GM10266 (cell line): ENCODE results near the gene LRRTM3.

Experiments used
- DNase-seq: peaks from one replicate; pipeline ENCODE4 v3.0.0; 2012; ENCODE audit errors: extremely low spot score
- TF ChIP-seq, protein P1 (sequence below): IDR thresholded peaks from 2 replicates; pipeline ENCODE4 v1.5.1; 2012; ENCODE audit warnings: mild to moderate bottlenecking, low read depth; ENCODE audit not compliant: control insufficient read depth, insufficient read depth; ENCODE audit errors: missing control alignments

LRRTM3 gene

DNA sequence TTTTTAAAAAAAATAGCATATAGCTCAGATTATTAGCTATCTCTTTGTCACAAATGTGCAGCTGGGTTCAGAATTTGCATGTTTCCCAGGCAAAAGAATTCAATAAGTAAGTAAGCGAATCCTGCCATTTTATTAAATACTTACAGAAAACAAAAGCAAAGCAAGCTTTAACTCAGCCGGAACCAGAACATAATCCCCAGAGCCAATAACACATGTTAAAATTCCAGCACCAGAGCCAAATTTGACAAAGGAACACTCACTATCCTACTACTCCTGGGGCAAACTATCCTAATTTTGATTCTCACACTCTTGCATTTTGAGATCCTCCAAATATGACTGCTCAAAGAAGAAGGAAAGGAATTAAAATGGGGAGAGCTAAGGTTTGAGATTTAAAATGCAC lies 32.6 kb downstream of the LRRTM3 start:
- TF ChIP-seq, protein P1, sequence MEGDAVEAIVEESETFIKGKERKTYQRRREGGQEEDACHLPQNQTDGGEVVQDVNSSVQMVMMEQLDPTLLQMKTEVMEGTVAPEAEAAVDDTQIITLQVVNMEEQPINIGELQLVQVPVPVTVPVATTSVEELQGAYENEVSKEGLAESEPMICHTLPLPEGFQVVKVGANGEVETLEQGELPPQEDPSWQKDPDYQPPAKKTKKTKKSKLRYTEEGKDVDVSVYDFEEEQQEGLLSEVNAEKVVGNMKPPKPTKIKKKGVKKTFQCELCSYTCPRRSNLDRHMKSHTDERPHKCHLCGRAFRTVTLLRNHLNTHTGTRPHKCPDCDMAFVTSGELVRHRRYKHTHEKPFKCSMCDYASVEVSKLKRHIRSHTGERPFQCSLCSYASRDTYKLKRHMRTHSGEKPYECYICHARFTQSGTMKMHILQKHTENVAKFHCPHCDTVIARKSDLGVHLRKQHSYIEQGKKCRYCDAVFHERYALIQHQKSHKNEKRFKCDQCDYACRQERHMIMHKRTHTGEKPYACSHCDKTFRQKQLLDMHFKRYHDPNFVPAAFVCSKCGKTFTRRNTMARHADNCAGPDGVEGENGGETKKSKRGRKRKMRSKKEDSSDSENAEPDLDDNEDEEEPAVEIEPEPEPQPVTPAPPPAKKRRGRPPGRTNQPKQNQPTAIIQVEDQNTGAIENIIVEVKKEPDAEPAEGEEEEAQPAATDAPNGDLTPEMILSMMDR, result no peak
- no peak for DNase-seq

DNA sequence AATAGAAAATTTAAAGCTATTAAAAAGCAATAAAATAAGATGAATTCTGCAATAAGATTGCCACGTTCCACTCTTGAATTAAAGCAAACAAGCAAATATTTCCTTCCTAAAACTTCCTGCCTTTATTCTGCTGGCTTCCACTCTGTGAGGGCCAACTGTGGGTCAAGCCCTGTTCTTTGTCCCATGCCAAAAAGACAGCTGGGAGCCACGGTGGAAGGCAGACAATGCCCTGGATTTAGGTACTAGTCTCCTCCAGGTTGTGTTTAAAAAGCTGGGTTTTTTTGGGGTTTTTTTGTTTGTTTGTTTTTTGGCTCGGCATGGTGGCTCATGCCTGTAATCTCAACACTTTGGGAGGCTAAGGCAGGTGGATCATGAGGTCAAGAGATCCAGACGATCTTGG lies 39.1 kb downstream of the LRRTM3 start:
- no peak for DNase-seq
- TF ChIP-seq, protein P1, result no peak

DNA sequence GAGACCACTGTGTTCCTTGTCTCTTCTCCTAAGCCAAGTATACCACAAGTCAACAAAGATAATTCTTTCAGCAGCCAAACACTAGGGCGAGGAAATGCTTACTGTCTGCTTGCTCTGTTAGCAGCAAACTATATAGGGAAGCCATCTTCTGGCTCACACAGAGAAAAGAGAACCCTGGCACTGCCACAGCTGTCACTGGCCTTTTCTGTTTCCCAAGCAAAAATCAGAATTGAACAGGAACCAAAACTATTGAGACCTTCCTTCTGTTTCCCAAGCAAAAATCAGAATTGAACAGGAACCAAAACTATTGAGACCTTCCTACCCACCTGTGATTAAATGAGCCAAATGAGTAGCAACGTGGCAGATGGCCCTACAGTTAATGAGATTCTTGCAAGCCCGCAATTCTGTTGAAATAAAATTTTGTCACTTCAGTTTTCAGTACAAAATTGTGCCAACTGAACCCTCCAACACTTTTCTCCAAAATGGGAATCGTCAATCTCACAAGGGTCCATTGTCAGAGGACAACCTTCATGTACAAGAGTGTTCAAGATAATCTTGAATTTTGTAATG lies 54.5 kb downstream of the LRRTM3 start:
- TF ChIP-seq, protein P1, result no peak
- no peak for DNase-seq

DNA sequence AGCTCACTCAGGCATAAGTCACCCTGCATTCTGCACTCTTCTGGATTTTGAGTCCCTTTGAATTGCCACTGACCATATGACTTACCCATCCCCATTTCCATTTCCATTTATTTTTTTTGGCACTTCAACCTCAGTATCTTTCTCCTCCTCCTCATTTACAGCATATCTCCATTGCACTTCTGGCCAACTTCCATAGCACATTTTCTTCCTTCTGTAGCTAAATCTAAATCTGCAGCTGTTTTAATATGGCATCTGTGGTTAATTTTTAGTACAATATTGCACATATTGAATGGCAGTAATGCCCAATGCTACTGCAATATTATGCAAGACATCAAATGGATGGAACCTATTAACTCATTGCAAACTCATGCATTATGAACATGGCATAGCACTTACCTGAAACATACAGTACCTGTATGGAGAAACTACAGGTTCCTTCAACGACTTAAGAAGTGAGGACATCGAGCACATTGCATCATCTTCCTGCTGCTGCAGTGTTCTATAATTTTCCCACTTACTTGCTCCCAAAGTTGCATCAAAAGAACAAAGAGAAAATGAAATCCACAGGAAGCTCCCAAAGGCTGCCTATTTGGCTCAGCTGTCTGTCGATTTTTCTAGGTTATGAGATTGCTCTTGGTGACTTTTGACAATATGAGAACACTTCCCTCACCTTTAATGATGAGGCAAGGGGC lies 55.7 kb downstream of the LRRTM3 start:
- DNase-seq, result no peak
- TF ChIP-seq, protein P1, result no peak

DNA sequence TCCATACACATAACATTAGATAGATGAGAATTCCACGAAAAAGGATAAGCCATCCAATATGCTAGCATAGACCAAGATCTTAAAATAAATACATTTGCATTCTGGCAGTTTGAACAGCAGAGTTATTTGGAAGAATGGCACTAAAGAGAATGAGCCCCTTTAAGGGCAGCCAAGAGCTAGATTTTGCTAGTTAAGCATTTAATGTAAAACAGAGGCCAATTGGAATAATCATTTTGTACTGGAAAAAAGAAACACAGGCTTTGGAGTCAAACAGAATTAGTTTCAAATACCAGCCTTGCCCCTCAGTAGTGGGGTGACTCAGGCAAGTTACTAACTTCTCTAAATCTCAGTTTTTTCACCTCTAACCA lies 56.2 kb downstream of the LRRTM3 start:
- no peak for DNase-seq
- TF ChIP-seq, protein P1, result no peak

DNA sequence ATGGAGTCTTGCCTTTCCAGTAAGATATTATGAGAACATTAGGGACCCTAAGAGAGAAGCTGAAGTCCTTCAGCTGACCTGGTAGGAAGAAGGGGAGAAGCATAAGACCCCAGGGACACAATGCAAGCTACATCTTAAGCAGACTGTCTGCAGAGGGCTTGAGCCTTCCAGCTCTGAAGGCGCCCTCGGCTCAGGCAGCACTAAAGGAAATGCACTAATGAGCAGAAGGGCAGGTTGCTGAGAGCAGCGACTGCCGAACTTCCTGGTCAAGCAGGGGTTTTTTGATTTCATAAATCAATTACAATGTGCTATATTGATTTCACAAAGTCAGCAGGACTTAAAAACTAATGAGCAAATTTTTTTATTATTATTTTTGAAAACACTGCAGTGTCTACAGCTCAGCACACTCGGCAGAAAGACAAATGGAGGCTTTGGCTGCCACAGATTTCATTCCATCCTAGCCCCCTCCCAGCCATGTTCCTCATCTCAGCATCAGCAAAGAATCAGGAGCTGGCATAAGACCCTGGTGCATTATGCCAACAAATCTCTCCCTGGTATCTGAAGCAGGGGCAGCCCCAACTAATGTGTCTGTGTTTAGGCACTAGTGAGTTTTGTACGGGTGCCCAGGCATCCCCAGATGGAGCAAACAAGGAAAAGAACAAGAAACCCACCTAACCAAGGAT lies 57.1 kb downstream of the LRRTM3 start:
- no peak for DNase-seq
- TF ChIP-seq, protein P1, result no peak

DNA sequence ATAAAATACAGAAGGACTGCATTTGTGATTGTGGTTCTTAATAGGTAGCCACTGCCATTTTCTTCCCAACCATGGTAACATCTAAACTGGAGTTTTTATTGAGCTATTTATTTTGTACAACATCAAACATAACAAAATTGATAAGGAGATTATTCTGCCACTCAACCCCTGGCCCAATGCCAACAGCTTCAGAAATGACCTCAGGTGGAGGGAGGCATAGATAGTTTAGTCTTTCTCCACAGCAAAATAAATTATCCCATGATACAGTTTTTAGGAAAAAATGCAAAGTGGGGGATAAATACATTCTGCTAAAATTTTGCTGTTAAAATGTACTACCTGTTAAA lies 57.6 kb downstream of the LRRTM3 start:
- TF ChIP-seq, protein P1, result no peak
- no peak for DNase-seq
